ENCODE results near the gene EID2.

GRCh38 chr19:39557811-39558623, 18.1 kb upstream of the EID2 start:
- TF ChIP-seq POLR2AphosphoS5 (IDR thresholded peaks at IDR 0.05; ENCODE audit: insufficient read depth in 1 of 2, low read depth in 1 of 2), result no peak
- TF ChIP-seq CTCF (IDR thresholded peaks at IDR 0.05), result no peak
- no peak for TF ChIP-seq POLR2A (IDR thresholded peaks at IDR 0.05)

Data from vagina (tissue), 2 donors.